Kidney (tissue), 14 donors: ENCODE results near the gene CRYBA4. TPM values are rescaled to one million over a fixed set of nuclear protein-coding genes. Genes with fewer than 3 reads are reported as not detected.
A peak's percentile ranks its signal among the peaks of the same experiment; 100 is the strongest.

ENCODE experiments used
- DNase-seq, 5 donors: peaks; one replicate each; pipeline ENCODE4 v3.0.0-alpha.2; 2013 to 2020
- FAIRE-seq: peaks from 2 replicates; lab custom pipeline; 2012; peaks lifted over from hg19 to GRCh38; lab: Jason Lieb, UNC
- H3K27ac ChIP-seq, 2 donors: one replicate each; pipeline ENCODE4 v1.7.0; 2013; ENCODE audit warnings: low read depth in 2 of 2, low read length in 2 of 2, inconsistent platforms in 1 of 2
- H3K27me3 ChIP-seq: one replicate; pipeline ENCODE4 v1.7.1; 2013; ENCODE audit warnings: low read length, inconsistent platforms; ENCODE audit not compliant: control insufficient read depth, insufficient read depth
- H3K36me3 ChIP-seq, 3 donors: one replicate each; pipeline versions ENCODE4 v1.7.0 to v1.7.1; 2013; ENCODE audit warnings: low read length in 3 of 3, control low read depth in 1 of 3, inconsistent platforms in 1 of 3; ENCODE audit not compliant: insufficient read depth in 3 of 3, control insufficient read depth in 2 of 3
- H3K4me1 ChIP-seq, 3 donors: one replicate each; pipeline versions ENCODE4 v1.7.0 to v1.7.1; 2013; ENCODE audit warnings: low read length in 3 of 3, inconsistent platforms in 1 of 3, low read depth in 1 of 3; ENCODE audit not compliant: control insufficient read depth in 2 of 3, insufficient read depth in 2 of 3
- H3K4me3 ChIP-seq, 3 donors: one replicate each; pipeline versions ENCODE4 v1.7.0 to v1.8.1; 2013; ENCODE audit warnings: low read length in 3 of 3, control low read depth in 1 of 3, inconsistent platforms in 1 of 3
- H3K9ac ChIP-seq, 3 donors: one replicate each; pipeline versions ENCODE4 v1.7.0 to v1.7.1; 2013; ENCODE audit warnings: low read length in 3 of 3, control low read depth in 1 of 3, inconsistent platforms in 1 of 3
- H3K9me3 ChIP-seq, 3 donors: one replicate each; pipeline versions ENCODE4 v1.7.0 to v1.7.1; 2013; ENCODE audit warnings: low read length in 3 of 3, control low read depth in 1 of 3, inconsistent platforms in 1 of 3; ENCODE audit not compliant: control insufficient read depth in 2 of 3, insufficient read depth in 1 of 3
- intact Hi-C: fragments of 100-400 bp; cut with DNase I; formaldehyde crosslinking; loops from one replicate; pipeline ENCODE4 v1.11.1; 2022
- polyA plus RNA-seq: library from polyadenylated mRNA; stranded (reverse); fragments of 350-450 nt; fragmentation: Illumina TruSeq; extraction: RNeasy Lipid Tissue Mini Kit (QIAGEN cat#74804); gene quantifications from one replicate; pipeline ENCODE4 v1.2.3, GENCODE V29; 2014; ENCODE audit warnings: low read depth, low replicate concordance; ENCODE audit not compliant: insufficient read depth
- total RNA-seq: library from RNA; stranded (reverse); fragmentation: NEBNext Ultra II Directional; extraction: Animal tissue kit (Norgen Biotek cat#: 25700); gene quantifications from one replicate; pipeline ENCODE4 v1.2.1, GENCODE V29; 2021
- TF ChIP-seq, protein P1 (sequence below): IDR thresholded peaks from 3 replicates; pipeline ENCODE4 v1.5.1; 2012; ENCODE audit warnings: mild to moderate bottlenecking, moderate library complexity, borderline replicate concordance; ENCODE audit not compliant: insufficient read depth; ENCODE audit errors: extremely low read depth
- donor health status: control.
- donor health status: control.
- donor health status: control.
- donor health status: control.
- donor health status: control.
- donor health status: DM: yes; HTN: yes; CAD: no.
- donor health status: Normal renal cell carcinoma (clear cell type).

The CRYBA4 gene
- total and polyA plus RNA-seq, 2 donors from 2014 or later: 0.41 TPM; not detected in 1

DNA sequence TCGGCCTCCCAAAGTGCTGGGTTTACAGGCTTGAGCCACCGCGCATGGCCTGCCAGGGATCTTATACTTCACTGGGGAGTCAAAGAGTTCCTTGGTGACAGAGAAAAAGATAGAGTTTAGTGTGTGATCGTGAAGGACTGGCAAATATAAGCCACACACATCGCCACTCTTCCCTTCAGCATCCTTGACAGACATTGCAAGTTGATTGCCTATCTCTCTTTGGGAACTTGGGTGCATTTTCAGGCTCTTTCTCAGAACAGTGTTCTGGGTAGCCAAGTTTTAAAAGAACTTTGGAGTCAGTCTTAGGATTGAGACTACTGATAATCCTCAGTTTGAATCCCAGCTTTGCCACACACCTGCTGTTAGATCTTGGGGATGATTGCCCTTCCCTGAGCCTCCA is 55.5 kb downstream of the CRYBA4 start:
- H3K27me3 ChIP-seq: no peaks in the 10 kb centered on the region
- no peak for DNase-seq
- peaks cover 0 to 6% (median 0%) of the 10 kb centered on the region in 3 donors for H3K9me3 ChIP-seq
- intact Hi-C loops: no loop called here
- TF ChIP-seq, protein P1, sequence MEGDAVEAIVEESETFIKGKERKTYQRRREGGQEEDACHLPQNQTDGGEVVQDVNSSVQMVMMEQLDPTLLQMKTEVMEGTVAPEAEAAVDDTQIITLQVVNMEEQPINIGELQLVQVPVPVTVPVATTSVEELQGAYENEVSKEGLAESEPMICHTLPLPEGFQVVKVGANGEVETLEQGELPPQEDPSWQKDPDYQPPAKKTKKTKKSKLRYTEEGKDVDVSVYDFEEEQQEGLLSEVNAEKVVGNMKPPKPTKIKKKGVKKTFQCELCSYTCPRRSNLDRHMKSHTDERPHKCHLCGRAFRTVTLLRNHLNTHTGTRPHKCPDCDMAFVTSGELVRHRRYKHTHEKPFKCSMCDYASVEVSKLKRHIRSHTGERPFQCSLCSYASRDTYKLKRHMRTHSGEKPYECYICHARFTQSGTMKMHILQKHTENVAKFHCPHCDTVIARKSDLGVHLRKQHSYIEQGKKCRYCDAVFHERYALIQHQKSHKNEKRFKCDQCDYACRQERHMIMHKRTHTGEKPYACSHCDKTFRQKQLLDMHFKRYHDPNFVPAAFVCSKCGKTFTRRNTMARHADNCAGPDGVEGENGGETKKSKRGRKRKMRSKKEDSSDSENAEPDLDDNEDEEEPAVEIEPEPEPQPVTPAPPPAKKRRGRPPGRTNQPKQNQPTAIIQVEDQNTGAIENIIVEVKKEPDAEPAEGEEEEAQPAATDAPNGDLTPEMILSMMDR: no peak
- H3K9ac ChIP-seq: no peak overlapping the region
- H3K27ac ChIP-seq: no peak overlapping the region
- no peak for FAIRE-seq
- H3K4me3 ChIP-seq: no peak overlapping the region
- peaks cover 4 to 22% (median 10%) of the 10 kb centered on the region in 3 donors for H3K4me1 ChIP-seq
- H3K36me3 ChIP-seq: peaks cover 0 to 2% (median 0%) of the 10 kb centered on the region in 3 donors

DNA sequence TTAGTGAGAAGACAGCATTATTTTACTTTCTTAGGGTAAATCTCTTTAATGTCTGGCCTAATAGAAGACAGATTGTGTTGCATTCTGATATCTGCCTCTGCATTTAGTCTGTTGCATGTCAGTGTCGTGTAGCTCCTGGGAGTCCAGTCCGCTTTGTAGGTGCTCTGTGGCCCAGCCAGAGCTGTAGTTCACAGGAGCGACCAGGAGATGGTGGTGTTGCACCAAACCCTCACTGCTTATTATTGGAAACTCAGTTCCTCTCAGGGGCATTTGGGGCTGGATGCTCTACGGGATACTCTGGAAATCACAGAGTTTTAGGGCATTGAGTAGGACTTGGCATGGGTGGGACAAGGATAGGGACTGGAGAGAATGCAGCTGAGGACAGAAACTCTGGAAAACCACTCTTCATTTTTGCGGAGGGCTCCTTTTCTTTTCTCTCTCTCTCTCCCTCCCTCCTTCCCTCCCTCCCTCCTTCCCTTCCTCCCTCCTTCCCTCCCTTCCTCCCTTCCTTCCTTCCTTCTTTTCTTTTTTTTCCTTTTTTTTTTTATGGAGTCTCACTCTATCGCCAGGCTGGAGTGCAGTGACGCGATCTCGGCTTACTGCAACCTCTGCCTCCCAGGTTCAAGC is 57.4 kb downstream of the CRYBA4 start:
- H3K27me3 ChIP-seq: no peaks in the 10 kb centered on the region
- FAIRE-seq (peak; percentile 8), DNase-seq (peak in 4 of 5 donors; percentile 85 to 89 (median 88))
- H3K27ac ChIP-seq: no peak overlapping the region
- peaks cover 0 to 13% (median 3%) of the 10 kb centered on the region in 3 donors for H3K4me1 ChIP-seq
- peaks cover 0 to 2% (median 0%) of the 10 kb centered on the region in 3 donors for H3K36me3 ChIP-seq
- intact Hi-C loops: no loop called here
- TF ChIP-seq, protein P1: peak; percentile 86
- no peak overlapping the region for H3K9ac ChIP-seq
- no peak overlapping the region for H3K4me3 ChIP-seq
- H3K9me3 ChIP-seq: peaks cover 0 to 4% (median 2%) of the 10 kb centered on the region in 3 donors

Other genes starting within 250 kb of the CRYBA4 start
- 4.5 TPM for gene ASPHD2, start 192.7 kb upstream of the CRYBA4 start, total RNA-seq
- 3.3 TPM for gene ASPHD2, start 192.7 kb upstream of the CRYBA4 start, polyA plus RNA-seq
- gene HPS4, start 138.2 kb upstream of the CRYBA4 start, total RNA-seq: 35.5 TPM
- gene HPS4, start 138.2 kb upstream of the CRYBA4 start, polyA plus RNA-seq: 11.9 TPM
- 22.8 TPM for gene SRRD, start 138.1 kb upstream of the CRYBA4 start, total RNA-seq
- gene SRRD, start 138.1 kb upstream of the CRYBA4 start, polyA plus RNA-seq: 20.3 TPM
- gene TFIP11, start 109.5 kb upstream of the CRYBA4 start, total RNA-seq: 34.2 TPM
- 26.7 TPM for gene TFIP11, start 109.5 kb upstream of the CRYBA4 start, polyA plus RNA-seq
- 40.3 TPM for gene TPST2, start 31.8 kb upstream of the CRYBA4 start, total RNA-seq
- gene TPST2, start 31.8 kb upstream of the CRYBA4 start, polyA plus RNA-seq: 48.7 TPM
- gene CRYBB1, start 3.9 kb upstream of the CRYBA4 start, total RNA-seq: 1.7 TPM
- 0.54 TPM for gene CRYBB1, start 3.9 kb upstream of the CRYBA4 start, polyA plus RNA-seq
- gene MIAT, start 35.6 kb downstream of the CRYBA4 start, total RNA-seq: 6.8 TPM
- gene MIAT, start 35.6 kb downstream of the CRYBA4 start, polyA plus RNA-seq: 0.04 TPM